Endothelial cell of umbilical vein (primary cell): ENCODE measurements around the gene PXYLP1. TPM values are rescaled to one million over a fixed set of nuclear protein-coding genes. Genes with fewer than 3 reads are reported as not detected.

Experiments
- BruUV-seq: library from RNA; stranded (reverse); fragments of 400-500 nt; replicated peaks from 2 replicates; lab custom pipeline; 2021; lab: Mats Ljungman, UMichigan
- CTCF ChIA-PET: fragments of 300-600, 350-600 bp; sonication (Branson Sonifier 250); formaldehyde crosslinking; loops from one replicate; lab custom pipeline; 2021; ENCODE audit warnings: antibody characterized with exemption, inconsistent platforms; lab: Charles Lee
- POLR2A ChIA-PET: fragments of 300-600, 350-600 bp; sonication (Branson Sonifier 250); formaldehyde crosslinking; loops from one replicate; lab custom pipeline; 2021; ENCODE audit warnings: antibody characterized with exemption, inconsistent platforms; lab: Charles Lee
- DNase-seq: peaks from one replicate; pipeline ENCODE4 v3.0.0-alpha.2; 2011; ENCODE audit warnings: low read depth, low spot score
- FAIRE-seq: peaks from 2 replicates; lab custom pipeline; 2011; peaks lifted over from hg19 to GRCh38; lab: Jason Lieb, UNC
- H2AFZ ChIP-seq: 2 replicates; pipeline ENCODE4 v1.6.0; 2012; ENCODE audit warnings: low read depth, low read length, control low read depth, inconsistent platforms
- H3K27ac ChIP-seq: 2 replicates; pipeline ENCODE4 v1.5.1; 2011; ENCODE audit warnings: low read depth, mild to moderate bottlenecking, control low read depth, low read length, moderate library complexity; ENCODE audit not compliant: insufficient read depth
- H3K27me3 ChIP-seq, 2 experiments: 2 replicates each; pipeline versions ENCODE4 v1.6.0 to v1.6.1; 2011; ENCODE audit warnings: low read length in 2 of 2, mixed read lengths in 1 of 2; ENCODE audit not compliant: control insufficient read depth in 2 of 2, insufficient read depth in 2 of 2
- H3K36me3 ChIP-seq, 2 experiments: 2 replicates in 1 of 2; 3 replicates in 1 of 2; pipeline ENCODE4 v1.5.1; 2011; ENCODE audit warnings: low read length in 2 of 2, mild to moderate bottlenecking in 1 of 2, moderate library complexity in 1 of 2; ENCODE audit not compliant: control insufficient read depth in 2 of 2, insufficient read depth in 2 of 2; ENCODE audit errors: extremely low read depth in 1 of 2
- H3K4me1 ChIP-seq: 3 replicates; pipeline ENCODE4 v1.5.1; 2011; ENCODE audit warnings: mild to moderate bottlenecking, low read length; ENCODE audit not compliant: control insufficient read depth, insufficient read depth; ENCODE audit errors: extremely low read depth
- H3K4me2 ChIP-seq: 2 replicates; pipeline ENCODE4 v1.6.1; 2011; ENCODE audit warnings: low read length, control low read depth, mixed read lengths; ENCODE audit not compliant: insufficient read depth
- H3K4me3 ChIP-seq, 3 experiments: fragments of 200-600 bp in 1 of 3; sonication (generic), shearing (Covaris generic) in 1 of 3; replicated peaks in 1 of 3; 2 replicates each; pipeline ENCODE4 v1.5.1; 2011 to 2016; ENCODE audit warnings: control low read depth in 3 of 3, low read length in 3 of 3, mild to moderate bottlenecking in 2 of 3, inconsistent platforms in 1 of 3, low read depth in 1 of 3, moderate library complexity in 1 of 3; ENCODE audit not compliant: insufficient read depth in 1 of 3
- H3K79me2 ChIP-seq: 2 replicates; pipeline ENCODE4 v1.6.0; 2012; ENCODE audit warnings: low read length, inconsistent platforms; ENCODE audit not compliant: control insufficient read depth, insufficient read depth
- H3K9ac ChIP-seq: replicated peaks from 2 replicates; pipeline ENCODE3; 2011; ENCODE audit warnings: low read length, control low read depth; ENCODE audit not compliant: insufficient read depth; ENCODE audit errors: extremely low read depth
- H3K9me1 ChIP-seq: replicated peaks from 3 replicates; pipeline ENCODE4 v1.6.0; 2011; ENCODE audit warnings: mild to moderate bottlenecking, low read length; ENCODE audit not compliant: control insufficient read depth, insufficient read depth; ENCODE audit errors: extremely low read depth
- H3K9me3 ChIP-seq: replicated peaks from 2 replicates; pipeline ENCODE4 v1.5.1; 2012; ENCODE audit warnings: low read length, inconsistent platforms; ENCODE audit not compliant: control insufficient read depth, insufficient read depth
- H4K20me1 ChIP-seq: replicated peaks from 2 replicates; pipeline ENCODE3; 2011; ENCODE audit warnings: mild to moderate bottlenecking, low read length; ENCODE audit not compliant: control insufficient read depth, insufficient read depth; ENCODE audit errors: extremely low read depth
- CTCF ChIP-seq, 2 donors: IDR thresholded peaks; 1 replicate in 1 of 2; 2 replicates in 1 of 2; pipeline ENCODE4 v1.5.1; 2011; ENCODE audit warnings: low read length in 2 of 2, mild to moderate bottlenecking in 2 of 2, moderate library complexity in 2 of 2, control low read depth in 1 of 2, inconsistent platforms in 1 of 2, low read depth in 1 of 2; ENCODE audit not compliant: insufficient read depth in 1 of 2; ENCODE audit errors: extremely low read depth in 1 of 2
- EZH2 ChIP-seq: IDR thresholded peaks from 2 replicates; pipeline ENCODE4 v1.6.1; 2012; ENCODE audit warnings: borderline replicate concordance, low read depth, mild to moderate bottlenecking, moderate library complexity, low read length, inconsistent platforms; ENCODE audit not compliant: severe bottlenecking
- FOS ChIP-seq: IDR thresholded peaks from 2 replicates; pipeline ENCODE4 v1.6.1; 2011; ENCODE audit warnings: mild to moderate bottlenecking, low read length, moderate library complexity, borderline replicate concordance; ENCODE audit not compliant: insufficient read depth
- GATA2 ChIP-seq: IDR thresholded peaks from 2 replicates; pipeline ENCODE4 v1.7.0; 2011; ENCODE audit warnings: low read depth, mild to moderate bottlenecking, moderate library complexity, mixed read lengths, low read length; ENCODE audit not compliant: insufficient read length, insufficient read depth
- JUN ChIP-seq: IDR thresholded peaks from 2 replicates; pipeline ENCODE4 v1.6.1; 2011; ENCODE audit warnings: borderline replicate concordance, low read depth; ENCODE audit not compliant: insufficient read length, insufficient read depth
- MYC ChIP-seq: IDR thresholded peaks from one replicate; pipeline ENCODE4 v1.6.1; 2011; ENCODE audit warnings: mild to moderate bottlenecking, low read depth, low read length
- POLR2A ChIP-seq: IDR thresholded peaks from 2 replicates; pipeline ENCODE4 v1.6.1; 2012; ENCODE audit warnings: low read depth, mild to moderate bottlenecking, control low read depth, low read length
- POLR2AphosphoS5 ChIP-seq: IDR thresholded peaks from 2 replicates; pipeline ENCODE4 v1.6.1; 2012; ENCODE audit warnings: low read depth, mild to moderate bottlenecking, control low read depth, low read length, moderate library complexity; ENCODE audit not compliant: insufficient read depth
- dilution Hi-C: fragments of 300-500 bp; cut with MboI; formaldehyde crosslinking; loops from one replicate; pipeline ENCODE4 v1.15.0; 2019; ENCODE audit warnings: low sequenced_read_pairs; ENCODE audit not compliant: extremely low pct_ligation_motif_present
- intact Hi-C: fragments of 100-400 bp; cut with micrococcal nuclease; formaldehyde crosslinking; loops from one replicate; pipeline ENCODE4 v1.10.0; 2022
- polyA plus RNA-seq, 4 experiments: library from polyadenylated mRNA; depleted of rRNA in 3 of 4; stranded (reverse) in 3 of 4; unstranded in 1 of 4; fragments of >200 nt; gene quantifications; 2 replicates each; pipeline versions ENCODE4 v1.2.1 to v1.2.3, GENCODE V29; 2011 to 2012; ENCODE audit warnings: missing spikeins in 1 of 4
- total RNA-seq: library from RNA; stranded (reverse); gene quantifications from 2 replicates; pipeline ENCODE4 v1.2.3, GENCODE V29; 2021
- TF ChIP-seq, protein P1 (sequence below): IDR thresholded peaks from 2 replicates; pipeline ENCODE4 v1.6.1; 2011; ENCODE audit not compliant: insufficient read depth, insufficient read length

PXYLP1 gene
- total and polyA plus RNA-seq, 2 donors (not counting 3 experiments of a cell fraction or from before 2014, with no cell fraction given): 0.84 to 1.7 TPM

DNA sequence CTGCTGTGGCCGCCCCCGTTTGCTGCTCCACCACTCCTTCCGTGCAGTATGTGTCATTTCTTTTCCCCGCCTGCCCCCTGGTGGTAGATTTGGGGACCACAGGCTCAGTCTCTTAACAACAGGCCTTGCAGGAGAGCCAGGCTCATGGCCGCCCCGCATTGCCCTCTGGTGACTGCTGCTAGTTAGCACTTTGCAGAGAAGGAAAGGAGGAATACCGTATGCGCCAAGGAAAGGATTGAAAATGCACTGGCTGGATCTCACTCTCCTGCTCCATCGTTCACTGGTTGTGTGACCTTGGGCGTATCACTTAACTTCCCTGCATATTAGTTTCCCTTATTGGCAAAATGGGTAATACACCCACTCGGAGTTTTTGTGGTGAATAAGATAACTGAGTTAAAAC is 39.3 kb upstream of the PXYLP1 start:
- Histone ChIP-seq H3K4me3 (no peak overlapping the region), H3K27ac (no peak overlapping the region), H3K9ac (no peak overlapping the region), H2AFZ (no peak overlapping the region), H3K79me2 (no peaks in the 10 kb centered on the region), H3K4me1 (no peaks in the 10 kb centered on the region), H3K36me3 (no peaks in the 10 kb centered on the region), H4K20me1 (no peaks in the 10 kb centered on the region), H3K27me3 (peaks cover 5 to 8% of the 10 kb centered on the region in 2 experiments), H3K9me1 (no peaks in the 10 kb centered on the region), H3K4me2 (no peak overlapping the region), H3K9me3 (no peaks in the 10 kb centered on the region)
- no TSS peak for BruUV-seq
- intact Hi-C loops: loop anchor here (1.0 kb wide), 3 partner anchors 181 to 294 kb away; no protein-coding TSS in a partner anchor
- DNase-seq (peak; percentile 93), FAIRE-seq (peak; percentile 97)
- dilution Hi-C loops: no loop called here
- ChIA-PET CTCF (interaction anchor here (0.7 to 3.0 kb wide), 11 partner anchors 9 to 1766 kb away, joined by 3 to 29 read pairs (median 7); no protein-coding TSS in a partner anchor), POLR2A (no interaction called here)
- TF ChIP-seq EZH2 (no peak), JUN (no peak), CTCF (IDR thresholded peaks at IDR 0.05; ENCODE audit: extremely low read depth in 1 of 2, insufficient read depth in 1 of 2, low read depth in 1 of 2, low read length in 2 of 2) (peak; percentile 94 to 97), POLR2AphosphoS5 (no peak), POLR2A (no peak), FOS (peak; percentile 10), MYC (no peak), GATA2 (no peak)
- TF ChIP-seq, protein P1, sequence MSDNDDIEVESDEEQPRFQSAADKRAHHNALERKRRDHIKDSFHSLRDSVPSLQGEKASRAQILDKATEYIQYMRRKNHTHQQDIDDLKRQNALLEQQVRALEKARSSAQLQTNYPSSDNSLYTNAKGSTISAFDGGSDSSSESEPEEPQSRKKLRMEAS: no peak
